Panc1 (cell line): ENCODE measurements around the gene GLI3. TPM values are rescaled to one million over a fixed set of nuclear protein-coding genes. Genes with fewer than 3 reads are reported as not detected.

Experiments
- ATAC-seq: fragments of 200-7000 bp; cut with Tn5 transposase; 2 replicates; pipeline ENCODE4 v1.9.1; 2020; ENCODE audit warnings: mild to moderate bottlenecking, moderate library complexity
- BruUV-seq: library from RNA; stranded (reverse); fragments of 400-500 nt; replicated peaks from 2 replicates; lab custom pipeline; 2021; lab: Mats Ljungman, UMichigan
- CTCF ChIA-PET: fragments of 300-600 bp; sonication (Branson Sonifier 250); formaldehyde crosslinking; loops from one replicate; lab custom pipeline; 2022; ENCODE audit warnings: antibody characterized with exemption; lab: Charles Lee
- POLR2A ChIA-PET: fragments of 300-600 bp; sonication (Branson Sonifier 250); formaldehyde crosslinking; loops from one replicate; lab custom pipeline; 2022; ENCODE audit warnings: antibody characterized with exemption; lab: Charles Lee
- DNase-seq: peaks from one replicate; pipeline ENCODE4 v3.0.0-alpha.2; 2010; ENCODE audit warnings: low read depth, low spot score
- H3K27ac ChIP-seq: 2 replicates; pipeline ENCODE4 v1.5.1; 2011; ENCODE audit warnings: mild to moderate bottlenecking, low read length, inconsistent platforms
- H3K27me3 ChIP-seq: fragments of 200-500 bp; sonication (Bioruptor generic); 2 replicates; pipeline ENCODE4 v1.6.0; 2014; ENCODE audit warnings: low read length, inconsistent platforms; ENCODE audit not compliant: control insufficient read depth, insufficient read depth
- H3K36me3 ChIP-seq: fragments of 200-500 bp; sonication (Bioruptor generic); 2 replicates; pipeline ENCODE4 v1.5.1; 2014; ENCODE audit warnings: inconsistent platforms, mild to moderate bottlenecking, low read length, moderate library complexity; ENCODE audit not compliant: control insufficient read depth, insufficient read depth
- H3K4me1 ChIP-seq: 2 replicates; pipeline ENCODE4 v1.5.1; 2011; ENCODE audit warnings: inconsistent platforms, mild to moderate bottlenecking, low read length, moderate library complexity; ENCODE audit not compliant: control insufficient read depth, insufficient read depth
- H3K4me3 ChIP-seq, 2 experiments: 2 replicates each; pipeline ENCODE4 v1.5.1; 2011 to 2012; ENCODE audit warnings: low read depth in 2 of 2, low read length in 2 of 2, mild to moderate bottlenecking in 2 of 2, inconsistent platforms in 1 of 2, moderate library complexity in 1 of 2
- H3K9me3 ChIP-seq: fragments of 200-500 bp; sonication (Bioruptor generic); 2 replicates; pipeline ENCODE4 v1.5.1; 2014; ENCODE audit warnings: low read depth, mild to moderate bottlenecking, inconsistent platforms, low read length, moderate library complexity; ENCODE audit not compliant: control insufficient read depth, insufficient read depth
- CTCF ChIP-seq: fragments of 450-650 bp; IDR thresholded peaks from 2 replicates; pipeline ENCODE4 v1.5.1; 2017; ENCODE audit warnings: mild to moderate bottlenecking
- POLR2AphosphoS5 ChIP-seq: IDR thresholded peaks from 2 replicates; pipeline ENCODE4 v1.6.1; 2012; ENCODE audit warnings: mild to moderate bottlenecking, low read depth, low read length, moderate library complexity
- REST ChIP-seq, 2 experiments: IDR thresholded peaks; 2 replicates each; pipeline ENCODE4 v1.6.1; 2011 to 2012; ENCODE audit warnings: low read depth in 2 of 2, control low read depth in 1 of 2, low read length in 1 of 2, mild to moderate bottlenecking in 1 of 2, moderate library complexity in 1 of 2; ENCODE audit not compliant: insufficient read depth in 1 of 2
- SIN3A ChIP-seq: IDR thresholded peaks from 2 replicates; pipeline ENCODE4 v1.6.1; 2012; ENCODE audit warnings: low read depth, mild to moderate bottlenecking, low read length, moderate library complexity, borderline replicate concordance; ENCODE audit not compliant: insufficient read depth
- TCF7L2 ChIP-seq: IDR thresholded peaks from 2 replicates; pipeline ENCODE4 v1.6.1; 2011; ENCODE audit warnings: mild to moderate bottlenecking, low read depth, low read length, inconsistent platforms
- in situ Hi-C: cut with HindIII; loops from 2 replicates; pipeline ENCODE4 v1.10.0; 2016; ENCODE audit warnings: low sequenced_read_pairs, low pct_unique_long_range_greater_than_20kb
- intact Hi-C: fragments of 100-400 bp; cut with micrococcal nuclease; formaldehyde crosslinking; loops from one replicate; pipeline ENCODE4 v1.10.0; 2022; ENCODE audit not compliant: unreplicated experiment
- total RNA-seq: library from RNA; stranded (reverse); gene quantifications from one replicate; pipeline ENCODE4 v1.2.1, GENCODE V29; 2021; ENCODE audit not compliant: unreplicated experiment

The GLI3 gene
- total RNA-seq, 1 experiment from 2014 or later: 3.7 TPM

DNA sequence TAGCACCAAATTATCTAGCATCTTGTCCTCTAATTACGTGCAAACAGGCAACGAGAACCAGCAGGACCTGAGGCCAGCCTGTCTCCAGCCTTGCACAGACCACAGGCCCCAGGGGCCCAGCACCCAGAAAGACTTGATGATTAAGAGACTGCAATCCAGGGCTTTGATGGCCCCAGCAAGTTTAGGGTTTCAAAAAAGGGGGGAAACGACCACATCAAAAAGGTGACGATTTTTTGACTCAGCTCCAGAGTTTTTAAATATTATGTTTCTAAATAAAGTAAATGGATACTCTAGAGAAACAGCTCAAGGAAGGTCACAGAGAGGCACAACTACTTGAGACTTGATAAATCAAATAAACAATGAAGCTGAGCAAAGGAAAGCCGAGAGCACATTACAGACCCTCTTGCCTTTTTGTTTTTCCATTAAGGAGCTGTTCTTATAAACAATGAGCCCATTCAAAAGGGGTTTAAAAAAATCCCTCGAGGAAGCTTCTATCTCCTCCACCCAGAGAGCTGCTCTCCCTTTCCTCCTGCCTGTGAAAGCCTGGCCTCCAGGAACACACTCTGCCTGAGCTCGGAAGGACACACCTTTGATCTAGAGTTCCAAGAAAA, 44.1 kb downstream of the GLI3 start:
- H3K4me1 ChIP-seq: no peaks in the 10 kb centered on the region
- CTCF ChIA-PET: no interaction called here
- no peak for DNase-seq
- POLR2A ChIA-PET: no interaction called here
- TF ChIP-seq TCF7L2 (no peak), SIN3A (no peak), CTCF (no peak), REST (IDR thresholded peaks at IDR 0.05; ENCODE audit: insufficient read depth in 1 of 2, low read depth in 2 of 2, low read length in 1 of 2) (no peak), POLR2AphosphoS5 (no peak)
- H3K9me3 ChIP-seq: no peaks in the 10 kb centered on the region
- H3K27me3 ChIP-seq: no peaks in the 10 kb centered on the region
- peak; percentile 30; the same call in 1 of the 2 replicates for ATAC-seq
- no peak overlapping the region for H3K4me3 ChIP-seq
- H3K27ac ChIP-seq: no peak overlapping the region
- no TSS peak for BruUV-seq
- intact Hi-C loops (no loop called here), in situ Hi-C loops (no loop called here)
- no peaks in the 10 kb centered on the region for H3K36me3 ChIP-seq

DNA sequence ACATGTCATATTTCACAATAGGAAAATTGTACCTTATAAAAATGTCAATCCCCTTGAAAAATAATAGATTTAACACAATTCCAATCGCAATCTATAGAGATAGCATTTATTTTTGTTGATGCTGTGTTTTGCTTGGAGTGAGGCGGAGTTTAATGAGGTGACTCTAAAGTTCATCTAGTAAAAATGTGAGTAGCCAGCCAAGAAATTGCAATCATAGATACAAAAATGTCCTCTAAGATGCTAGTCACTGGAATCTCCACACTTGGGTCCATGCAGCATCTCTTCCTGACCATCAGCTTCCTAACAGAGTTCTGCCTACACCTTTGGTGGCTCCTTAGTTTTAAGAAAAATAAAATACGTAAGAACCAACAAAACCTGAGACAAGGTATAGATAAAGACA, 44.9 kb downstream of the GLI3 start:
- ChIA-PET CTCF (no interaction called here), POLR2A (no interaction called here)
- DNase-seq (no peak), ATAC-seq (no peak)
- intact Hi-C loops: no loop called here
- TF ChIP-seq REST (IDR thresholded peaks at IDR 0.05; ENCODE audit: insufficient read depth in 1 of 2, low read depth in 2 of 2, low read length in 1 of 2) (no peak), TCF7L2 (no peak), CTCF (no peak), POLR2AphosphoS5 (no peak), SIN3A (no peak)
- H3K4me3 ChIP-seq: no peak overlapping the region
- H3K36me3 ChIP-seq: no peaks in the 10 kb centered on the region
- H3K9me3 ChIP-seq: no peaks in the 10 kb centered on the region
- no peaks in the 10 kb centered on the region for H3K27me3 ChIP-seq
- H3K4me1 ChIP-seq: no peaks in the 10 kb centered on the region
- BruUV-seq: no TSS peak
- H3K27ac ChIP-seq: no peak overlapping the region
- in situ Hi-C loops: no loop called here
